Caco-2 (cell line): ENCODE data around the gene PDCD6IP. TPM values are rescaled to one million over a fixed set of nuclear protein-coding genes. Genes with fewer than 3 reads are reported as not detected.

ENCODE experiments used
- BruUV-seq: library from RNA; stranded (reverse); fragments of 400-500 nt; replicated peaks from 2 replicates; lab custom pipeline; 2021; lab: Mats Ljungman, UMichigan
- CTCF ChIA-PET: fragments of 300-600 bp; sonication (Branson Sonifier 250); formaldehyde crosslinking; loops from one replicate; lab custom pipeline; 2022; ENCODE audit warnings: antibody characterized with exemption; lab: Charles Lee
- POLR2A ChIA-PET: fragments of 300-600 bp; sonication (Branson Sonifier 250); formaldehyde crosslinking; loops from one replicate; lab custom pipeline; 2022; ENCODE audit warnings: antibody characterized with exemption; lab: Charles Lee
- DNase-seq, 2 experiments: peaks; one replicate each; pipeline versions ENCODE4 v3.0.0 to v3.0.0-alpha.2; 2020 to 2022
- H3K27me3 ChIP-seq: replicated peaks from 2 replicates; pipeline ENCODE4 v1.6.0; 2011; ENCODE audit warnings: low read length; ENCODE audit not compliant: control insufficient read depth, insufficient read depth
- H3K36me3 ChIP-seq: 2 replicates; pipeline ENCODE4 v1.5.1; 2011; ENCODE audit warnings: low read length; ENCODE audit not compliant: control insufficient read depth, insufficient read depth
- H3K4me1 ChIP-seq: fragments of 250-450 bp; sonication (Bioruptor Pico); 2 replicates; pipeline ENCODE4 v1.5.1; 2020; ENCODE audit warnings: mild to moderate bottlenecking
- H3K4me3 ChIP-seq: 2 replicates; pipeline ENCODE4 v1.5.1; 2011; ENCODE audit warnings: low read depth, mild to moderate bottlenecking, control low read depth, low read length
- H3K9me3 ChIP-seq: fragments of 250-450 bp; sonication (Bioruptor Pico); 2 replicates; pipeline ENCODE4 v1.5.1; 2020; ENCODE audit warnings: mild to moderate bottlenecking, moderate library complexity
- H3K27ac Mint-ChIP-seq: one replicate; pipeline ENCODE4 v1.8.0; 2022; ENCODE audit warnings: mixed read lengths; ENCODE audit not compliant: unreplicated experiment
- H3K27me3 Mint-ChIP-seq: one replicate; pipeline ENCODE4 v1.8.0; 2022; ENCODE audit warnings: mixed read lengths; ENCODE audit not compliant: insufficient read depth, unreplicated experiment
- H3K36me3 Mint-ChIP-seq: one replicate; pipeline ENCODE4 v1.8.0; 2022; ENCODE audit warnings: mild to moderate bottlenecking, mixed read lengths; ENCODE audit not compliant: insufficient read depth, unreplicated experiment
- H3K4me1 Mint-ChIP-seq: one replicate; pipeline ENCODE4 v1.8.0; 2022; ENCODE audit warnings: low read depth, mixed read lengths; ENCODE audit not compliant: unreplicated experiment
- H3K4me3 Mint-ChIP-seq: one replicate; pipeline ENCODE4 v1.8.0; 2022; ENCODE audit warnings: mild to moderate bottlenecking, moderate library complexity, mixed read lengths; ENCODE audit not compliant: unreplicated experiment
- H3K9me3 Mint-ChIP-seq: one replicate; pipeline ENCODE4 v1.8.0; 2022; ENCODE audit warnings: mixed read lengths; ENCODE audit not compliant: unreplicated experiment
- CTCF ChIP-seq, 2 experiments: fragments of 200-600 bp in 1 of 2; IDR thresholded peaks; 1 replicate in 1 of 2; 2 replicates in 1 of 2; pipeline versions ENCODE4 v1.5.1 to v1.8.0; 2011 to 2022; ENCODE audit warnings: antibody characterized with exemption in 1 of 2, control low read depth in 1 of 2, inconsistent platforms in 1 of 2, low read depth in 1 of 2, low read length in 1 of 2, mild to moderate bottlenecking in 1 of 2, moderate library complexity in 1 of 2; ENCODE audit not compliant: insufficient read depth in 1 of 2, severe bottlenecking in 1 of 2, unreplicated experiment in 1 of 2
- intact Hi-C: fragments of 100-400 bp; cut with micrococcal nuclease; formaldehyde crosslinking; loops from one replicate; pipeline ENCODE4 v1.10.0; 2022; ENCODE audit not compliant: unreplicated experiment
- total RNA-seq: library from RNA; stranded (reverse); gene quantifications from 2 replicates; pipeline ENCODE4 v1.2.3, GENCODE V29; 2022

The PDCD6IP gene
- total RNA-seq, 1 experiment from 2014 or later, result 185 TPM

- Histone ChIP-seq H3K36me3 (no peaks in the 10 kb centered on the region), H3K9me3 (no peaks in the 10 kb centered on the region), H3K4me1 (no peaks in the 10 kb centered on the region), H3K4me3 (no peak overlapping the region), H3K27me3 (no peaks in the 10 kb centered on the region; the same call in 1 of the 2 replicates)
- TF ChIP-seq CTCF (IDR thresholded peaks at IDR 0.05; ENCODE audit: insufficient read depth in 1 of 2, low read depth in 1 of 2, low read length in 1 of 2, severe bottlenecking in 1 of 2, unreplicated experiment in 1 of 2), result no peak
- CTCF ChIA-PET, result no interaction called here
- POLR2A ChIA-PET, result no interaction called here
- Mint-ChIP-seq H3K27ac (no peak overlapping the region), H3K4me3 (no peak overlapping the region), H3K27me3 (peaks cover 2% of the 10 kb centered on the region), H3K4me1 (peaks cover 7% of the 10 kb centered on the region), H3K9me3 (no peaks in the 10 kb centered on the region), H3K36me3 (no peaks in the 10 kb centered on the region)
- no peak for DNase-seq
- BruUV-seq, result no TSS peak
- intact Hi-C loops, result no loop called here
Observed at GRCh38 chr3:33898901-33899300, 100.5 kb downstream of the PDCD6IP start.

GRCh38 chr3:33900440-33900808 is 102.0 kb downstream of the PDCD6IP start:
- Histone ChIP-seq H3K4me3 (no peak overlapping the region), H3K9me3 (no peaks in the 10 kb centered on the region), H3K36me3 (no peaks in the 10 kb centered on the region), H3K4me1 (no peaks in the 10 kb centered on the region), H3K27me3 (no peaks in the 10 kb centered on the region; the same call in 1 of the 2 replicates)
- Mint-ChIP-seq H3K4me1 (no peaks in the 10 kb centered on the region), H3K36me3 (no peaks in the 10 kb centered on the region), H3K27ac (no peak overlapping the region), H3K27me3 (peaks cover 2% of the 10 kb centered on the region), H3K9me3 (no peaks in the 10 kb centered on the region), H3K4me3 (no peak overlapping the region)
- TF ChIP-seq CTCF (IDR thresholded peaks at IDR 0.05; ENCODE audit: insufficient read depth in 1 of 2, low read depth in 1 of 2, low read length in 1 of 2, severe bottlenecking in 1 of 2, unreplicated experiment in 1 of 2), result no peak
- no peak for DNase-seq
- intact Hi-C loops, result no loop called here
- POLR2A ChIA-PET, result no interaction called here
- no TSS peak for BruUV-seq
- CTCF ChIA-PET, result no interaction called here

- DNase-seq, result no peak
- BruUV-seq, result no TSS peak
- intact Hi-C loops, result no loop called here
Observed at GRCh38 chr3:33900809-33901505, 102.5 kb downstream of the PDCD6IP start.

More at GRCh38 chr3:33900809-33901505, 102.5 kb downstream of the PDCD6IP start:
- H3K36me3 Mint-ChIP-seq, result no peaks in the 10 kb centered on the region
- peaks cover 2% of the 10 kb centered on the region for H3K27me3 Mint-ChIP-seq
- H3K27me3 ChIP-seq, result no peaks in the 10 kb centered on the region; the same call in 1 of the 2 replicates
- H3K4me1 ChIP-seq, result no peaks in the 10 kb centered on the region
- ChIA-PET POLR2A (no interaction called here), CTCF (no interaction called here)
- no peaks in the 10 kb centered on the region for H3K9me3 ChIP-seq
- no peak overlapping the region for H3K4me3 Mint-ChIP-seq
- no peaks in the 10 kb centered on the region for H3K36me3 ChIP-seq
- H3K9me3 Mint-ChIP-seq, result no peaks in the 10 kb centered on the region
- H3K27ac Mint-ChIP-seq, result no peak overlapping the region
- H3K4me3 ChIP-seq, result no peak overlapping the region
- TF ChIP-seq CTCF (IDR thresholded peaks at IDR 0.05; ENCODE audit: insufficient read depth in 1 of 2, low read depth in 1 of 2, low read length in 1 of 2, severe bottlenecking in 1 of 2, unreplicated experiment in 1 of 2), result no peak
- H3K4me1 Mint-ChIP-seq, result no peaks in the 10 kb centered on the region
